Large intestine (tissue), 3 donors: ENCODE data around the gene RNF121. TPM values are rescaled to one million over a fixed set of nuclear protein-coding genes. Genes with fewer than 3 reads are reported as not detected.

Source experiments
- DNase-seq, 2 donors: peaks; one replicate each; pipeline versions ENCODE4 v3.0.0 to v3.0.0-alpha.2; 2013
- H3K27ac ChIP-seq: one replicate; pipeline ENCODE4 v1.5.1; 2013; ENCODE audit warnings: low read length
- H3K27me3 ChIP-seq: 2 replicates; pipeline ENCODE4 v1.6.1; 2013; ENCODE audit warnings: low read length; ENCODE audit not compliant: control insufficient read depth, insufficient read depth
- H3K36me3 ChIP-seq: 2 replicates; pipeline ENCODE4 v1.6.1; 2013; ENCODE audit warnings: low read length; ENCODE audit not compliant: control insufficient read depth, insufficient read depth
- H3K4me1 ChIP-seq: one replicate; pipeline ENCODE4 v1.6.1; 2013; ENCODE audit warnings: low read length; ENCODE audit not compliant: control insufficient read depth, insufficient read depth
- H3K4me3 ChIP-seq: one replicate; pipeline ENCODE4 v1.5.1; 2013; ENCODE audit warnings: low read length
- H3K9me3 ChIP-seq: one replicate; pipeline ENCODE4 v1.6.1; 2013; ENCODE audit warnings: mild to moderate bottlenecking, low read depth, low read length, moderate library complexity; ENCODE audit not compliant: control insufficient read depth
- WGBS: methylation state at CpG from one replicate; pipeline ENCODE4 v1.1.5; 2013; ENCODE audit warnings: low lambda C conversion rate; ENCODE audit not compliant: insufficient coverage; 5-methylcytosine and 5-hydroxymethylcytosine counted together
- polyA plus RNA-seq: library from polyadenylated mRNA; unstranded; fragments of 120-200 nt; gene quantifications from one replicate; pipeline ENCODE4 v1.2.1, GENCODE V29; 2013

The RNF121 gene
- polyA plus RNA-seq, 1 donor = 42.9 TPM

DNA sequence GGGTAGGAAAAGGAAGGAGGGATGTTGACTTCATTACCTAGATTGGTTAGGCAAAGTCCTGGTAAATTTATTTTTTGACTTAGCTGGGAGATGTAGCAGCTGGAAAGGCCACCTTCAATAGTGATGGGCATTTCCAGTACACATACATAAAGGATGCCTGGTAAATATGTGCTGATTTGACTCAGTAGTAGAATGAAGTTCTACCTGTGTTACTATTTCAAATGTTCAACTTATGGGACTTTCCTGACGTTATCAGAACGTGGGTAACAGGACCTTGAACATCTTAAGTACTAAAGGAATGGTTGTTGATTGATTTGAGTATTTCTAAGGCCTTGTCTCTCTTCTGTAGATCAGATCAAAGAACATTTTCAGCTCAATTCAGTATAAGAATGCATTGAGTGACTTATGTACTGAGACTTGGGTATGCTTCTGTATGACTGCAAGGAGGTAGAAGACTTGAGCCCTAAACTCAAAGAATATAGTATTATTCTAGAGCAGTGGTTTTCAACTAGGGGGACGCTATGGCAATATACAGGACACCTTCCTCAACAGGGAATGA lies 27.1 kb downstream of the RNF121 start:
- no peak overlapping the region for H3K4me3 ChIP-seq
- no peaks in the 10 kb centered on the region for H3K9me3 ChIP-seq
- WGBS = no CpG with 5 or more reads among the region's 3 CpGs
- H3K27me3 ChIP-seq = no peaks in the 10 kb centered on the region
- H3K36me3 ChIP-seq = peaks cover 13% of the 10 kb centered on the region
- no peak for DNase-seq
- peaks cover 5% of the 10 kb centered on the region for H3K4me1 ChIP-seq
- no peak overlapping the region for H3K27ac ChIP-seq

DNA sequence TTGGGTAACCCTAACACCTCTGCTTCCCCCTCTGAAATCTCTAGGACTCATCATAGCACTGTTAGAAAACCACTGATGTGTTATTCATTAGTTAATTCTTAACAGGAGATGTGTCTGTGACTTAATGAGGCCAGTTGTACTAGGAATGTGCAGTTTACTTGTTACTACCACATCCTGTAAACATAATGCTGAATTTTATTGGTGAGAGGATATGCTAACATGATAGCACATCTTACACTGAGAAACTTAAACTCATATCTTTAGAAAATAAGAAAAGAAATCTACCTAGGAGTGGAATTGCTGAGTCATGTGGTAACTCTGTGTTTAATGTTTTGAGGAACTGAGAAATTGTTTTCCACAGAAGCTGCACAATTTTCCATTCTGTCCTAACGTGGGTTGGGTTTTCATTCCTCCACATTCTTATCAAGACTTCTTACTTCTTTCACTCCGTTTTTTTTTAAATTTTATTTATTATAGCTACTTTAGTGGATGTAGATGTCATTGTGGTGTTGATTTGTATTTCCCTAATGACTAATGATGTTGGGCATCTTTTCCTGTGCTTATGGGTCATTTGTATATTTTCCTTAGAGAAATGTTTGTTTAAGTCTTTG lies 33.7 kb downstream of the RNF121 start:
- no peaks in the 10 kb centered on the region for H3K4me1 ChIP-seq
- no peak for DNase-seq
- no peak overlapping the region for H3K27ac ChIP-seq
- H3K4me3 ChIP-seq = no peak overlapping the region
- H3K9me3 ChIP-seq = no peaks in the 10 kb centered on the region
- WGBS = 75% methylated on average over 2 of the region's 2 CpGs
- H3K36me3 ChIP-seq = peaks cover 33% of the 10 kb centered on the region
- no peaks in the 10 kb centered on the region for H3K27me3 ChIP-seq

DNA sequence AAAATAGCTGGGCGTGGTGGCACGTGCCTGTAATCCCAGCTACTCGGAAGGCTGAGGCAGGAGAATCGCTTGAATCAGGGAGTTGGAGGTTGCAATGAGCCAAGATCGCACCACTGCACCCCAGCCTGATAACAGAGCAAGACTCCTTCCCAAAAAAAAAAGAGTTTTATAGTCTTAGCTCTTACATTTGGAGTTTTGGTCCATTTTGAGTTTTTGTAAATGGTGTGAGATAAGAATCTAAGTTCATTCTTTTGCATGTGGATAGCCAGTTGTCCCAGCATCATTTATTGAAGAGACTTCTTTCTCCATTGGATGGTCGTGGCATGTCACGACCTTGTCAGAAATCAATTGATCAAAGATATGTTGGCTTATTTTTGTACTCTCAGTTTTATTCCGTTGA lies 34.6 kb downstream of the RNF121 start:
- DNase-seq = no peak
- Histone ChIP-seq H3K36me3 (peaks cover 39% of the 10 kb centered on the region), H3K4me1 (no peaks in the 10 kb centered on the region), H3K4me3 (no peak overlapping the region), H3K27ac (no peak overlapping the region), H3K27me3 (no peaks in the 10 kb centered on the region), H3K9me3 (no peaks in the 10 kb centered on the region)
- 92% methylated on average over 2 of the region's 8 CpGs for WGBS

DNA sequence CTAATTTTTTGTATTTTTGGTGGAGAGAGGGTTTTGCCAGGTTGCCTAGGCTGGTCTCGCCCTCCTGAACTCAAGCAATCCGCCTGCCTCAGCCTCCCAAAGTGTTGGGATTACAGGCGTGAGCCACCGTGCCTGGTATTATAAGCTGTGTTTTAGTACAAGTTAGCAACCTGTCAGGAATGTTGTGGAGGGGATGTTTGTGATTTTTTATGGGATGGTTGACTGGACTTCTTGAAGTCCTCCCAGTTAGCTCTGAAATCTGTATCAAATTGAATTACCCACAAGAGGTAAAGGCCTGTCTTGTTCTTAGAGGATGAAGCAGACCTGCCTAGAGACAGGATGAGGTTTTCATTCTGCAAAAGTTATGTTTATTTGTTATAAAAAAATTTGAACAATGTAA lies 35.8 kb downstream of the RNF121 start:
- Histone ChIP-seq H3K27me3 (no peaks in the 10 kb centered on the region), H3K4me3 (no peak overlapping the region), H3K36me3 (peaks cover 42% of the 10 kb centered on the region), H3K4me1 (no peaks in the 10 kb centered on the region), H3K27ac (no peak overlapping the region), H3K9me3 (no peaks in the 10 kb centered on the region)
- WGBS = no CpG with 5 or more reads among the region's 4 CpGs
- no peak for DNase-seq

DNA sequence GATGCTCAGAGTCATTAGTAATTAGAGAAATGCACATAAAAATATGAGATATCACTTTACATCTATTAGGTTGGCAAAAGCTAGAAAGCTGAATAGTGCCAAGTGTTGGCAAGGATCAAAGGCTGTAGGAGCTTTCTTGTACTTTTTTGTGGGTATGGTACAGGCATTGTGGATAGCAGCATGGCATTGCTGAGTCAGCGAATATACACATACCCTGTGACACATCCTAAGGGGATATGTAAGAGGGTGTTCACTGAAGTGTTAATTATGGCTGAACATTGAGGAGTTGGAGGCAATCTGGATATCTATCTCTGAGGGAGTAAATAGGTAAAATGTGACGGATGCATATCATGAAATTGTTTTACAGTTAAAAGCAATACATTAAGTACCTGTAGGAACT lies 42.8 kb downstream of the RNF121 start:
- DNase-seq = no peak
- Histone ChIP-seq H3K27ac (no peak overlapping the region), H3K9me3 (no peaks in the 10 kb centered on the region), H3K4me3 (no peak overlapping the region), H3K36me3 (peaks cover 29% of the 10 kb centered on the region), H3K4me1 (no peaks in the 10 kb centered on the region), H3K27me3 (no peaks in the 10 kb centered on the region)
- WGBS = no CpG with 5 or more reads among the region's 2 CpGs

DNA sequence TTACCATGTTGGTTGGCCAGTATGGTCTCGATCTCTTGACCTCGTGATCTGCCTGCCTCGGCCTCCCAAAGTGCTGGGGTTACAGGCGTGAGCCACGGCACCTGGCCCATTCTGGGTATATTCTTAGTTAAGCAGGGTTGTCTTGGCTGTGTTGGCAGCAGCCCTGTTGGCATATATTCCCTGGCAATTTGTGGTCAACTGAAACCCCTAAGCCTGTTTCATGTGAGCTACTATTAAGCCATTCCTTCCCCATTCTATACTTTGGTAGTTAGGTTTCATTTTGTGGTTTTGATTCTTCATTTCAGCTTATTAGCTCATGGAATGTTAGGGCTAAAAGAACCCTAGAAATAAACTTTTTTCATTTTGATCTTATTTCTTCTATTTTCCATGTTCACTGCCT lies 47.7 kb downstream of the RNF121 start:
- Histone ChIP-seq H3K27ac (no peak overlapping the region), H3K4me1 (no peaks in the 10 kb centered on the region), H3K36me3 (peaks cover 23% of the 10 kb centered on the region), H3K4me3 (no peak overlapping the region), H3K27me3 (no peaks in the 10 kb centered on the region), H3K9me3 (no peaks in the 10 kb centered on the region)
- no CpG with 5 or more reads among the region's 5 CpGs for WGBS
- no peak for DNase-seq

DNA sequence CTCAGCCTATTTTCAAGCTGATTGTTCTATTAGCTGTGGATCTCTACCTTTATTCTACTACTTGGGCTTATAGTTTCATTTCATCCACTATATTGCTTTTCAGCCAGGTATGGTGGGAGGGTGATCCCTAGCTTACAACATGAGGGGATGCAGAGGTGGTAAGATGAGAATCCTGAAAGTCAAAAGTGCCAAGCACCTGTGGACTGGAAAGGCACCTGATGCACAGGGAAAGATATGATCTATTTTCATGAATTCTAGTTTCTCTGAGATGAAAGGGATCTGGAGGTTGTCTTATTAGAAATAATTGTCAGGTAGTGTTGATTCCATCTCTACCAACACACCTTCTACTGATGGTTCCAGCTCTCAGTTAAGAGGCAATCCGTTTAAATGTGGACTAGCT lies 48.2 kb downstream of the RNF121 start:
- Histone ChIP-seq H3K27ac (no peak overlapping the region), H3K4me1 (no peaks in the 10 kb centered on the region), H3K4me3 (no peak overlapping the region), H3K36me3 (peaks cover 20% of the 10 kb centered on the region), H3K27me3 (no peaks in the 10 kb centered on the region), H3K9me3 (no peaks in the 10 kb centered on the region)
- WGBS = no CpG with 5 or more reads among the region's 1 CpG
- DNase-seq = no peak

DNA sequence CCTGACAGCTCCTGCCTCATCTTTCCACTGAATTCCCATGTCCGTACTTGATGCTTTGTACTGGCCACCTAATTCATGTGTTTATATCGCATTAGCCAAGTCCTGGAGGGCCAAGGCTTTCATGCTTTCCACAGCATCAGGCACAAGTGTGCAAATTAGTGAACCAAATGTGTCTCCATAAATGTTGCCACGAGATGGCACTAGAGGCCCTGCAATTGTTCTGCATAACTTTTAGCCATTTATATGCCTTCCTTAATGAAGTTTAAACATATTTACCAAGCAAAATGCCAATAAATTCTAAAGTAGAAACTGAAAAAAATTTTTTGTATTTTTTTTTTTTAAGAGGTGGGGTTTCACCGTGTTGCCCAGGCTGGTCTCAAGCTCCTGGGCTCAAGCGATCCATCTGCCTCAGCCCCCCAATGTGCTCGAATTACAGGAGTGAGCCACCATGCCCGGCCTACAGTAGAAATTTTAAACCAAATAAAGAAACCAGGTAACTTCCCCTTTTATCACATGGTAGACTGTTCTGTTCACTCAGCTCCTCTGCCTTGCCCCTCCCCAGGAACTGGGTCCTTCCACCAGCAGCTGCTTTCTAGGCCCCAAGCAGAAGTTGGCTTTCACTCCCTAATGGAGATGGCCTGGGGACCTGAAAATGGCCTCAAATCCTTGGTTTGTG lies 49.0 kb downstream of the RNF121 start:
- DNase-seq = peak in 1 of 2 donors; percentile 22
- Histone ChIP-seq H3K27me3 (no peaks in the 10 kb centered on the region), H3K4me1 (no peaks in the 10 kb centered on the region), H3K4me3 (no peak overlapping the region), H3K36me3 (peaks cover 20% of the 10 kb centered on the region), H3K27ac (no peak overlapping the region), H3K9me3 (no peaks in the 10 kb centered on the region)
- WGBS = no CpG with 5 or more reads among the region's 7 CpGs

DNA sequence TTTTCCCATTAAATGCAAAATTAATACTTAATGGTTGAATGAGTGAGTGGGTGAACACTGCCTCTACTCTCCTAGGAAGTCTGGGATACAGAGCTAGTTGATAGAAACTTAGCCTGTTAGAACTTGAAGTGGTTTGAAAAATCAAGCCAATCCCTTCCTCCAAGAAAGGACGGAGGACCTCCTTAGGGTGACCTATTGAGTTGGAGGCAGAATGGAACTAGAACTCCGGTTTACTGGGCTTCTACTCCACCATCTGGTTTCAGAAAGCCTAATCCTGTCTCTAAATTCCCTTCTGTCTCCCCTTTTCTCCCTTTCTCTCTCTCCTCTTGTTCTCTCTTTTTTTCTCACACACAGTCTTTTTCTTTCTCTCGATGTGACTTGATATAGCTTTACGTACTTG lies 50.2 kb downstream of the RNF121 start:
- H3K27me3 ChIP-seq = no peaks in the 10 kb centered on the region
- no peaks in the 10 kb centered on the region for H3K4me1 ChIP-seq
- no peaks in the 10 kb centered on the region for H3K9me3 ChIP-seq
- 95% methylated on average over 3 of the region's 4 CpGs for WGBS
- H3K36me3 ChIP-seq = peaks cover 27% of the 10 kb centered on the region
- no peak overlapping the region for H3K4me3 ChIP-seq
- no peak for DNase-seq
- H3K27ac ChIP-seq = no peak overlapping the region

DNA sequence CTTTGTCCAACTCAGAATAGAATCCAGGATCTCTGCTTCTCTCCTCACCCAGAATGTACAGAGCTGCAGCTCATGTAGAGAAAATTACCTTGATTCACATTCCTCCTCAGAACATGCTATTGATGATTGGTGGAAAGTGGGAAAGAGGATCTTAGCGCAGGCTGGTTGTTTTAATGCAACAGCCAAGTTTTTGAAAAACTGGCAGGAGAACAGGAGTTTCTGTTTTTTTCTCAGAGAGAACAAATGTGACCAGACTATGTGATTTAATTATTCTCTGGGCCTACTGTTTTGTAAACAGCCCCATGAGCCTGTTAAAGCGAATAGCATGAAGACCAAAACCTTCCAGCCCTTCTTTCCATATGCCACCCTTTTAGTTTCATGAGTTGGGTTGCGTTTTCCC lies 50.8 kb downstream of the RNF121 start:
- Histone ChIP-seq H3K4me3 (no peak overlapping the region), H3K36me3 (peaks cover 28% of the 10 kb centered on the region), H3K27ac (no peak overlapping the region), H3K27me3 (no peaks in the 10 kb centered on the region), H3K4me1 (no peaks in the 10 kb centered on the region), H3K9me3 (no peaks in the 10 kb centered on the region)
- no peak for DNase-seq
- WGBS = 100% methylated on average over 2 of the region's 3 CpGs

DNA sequence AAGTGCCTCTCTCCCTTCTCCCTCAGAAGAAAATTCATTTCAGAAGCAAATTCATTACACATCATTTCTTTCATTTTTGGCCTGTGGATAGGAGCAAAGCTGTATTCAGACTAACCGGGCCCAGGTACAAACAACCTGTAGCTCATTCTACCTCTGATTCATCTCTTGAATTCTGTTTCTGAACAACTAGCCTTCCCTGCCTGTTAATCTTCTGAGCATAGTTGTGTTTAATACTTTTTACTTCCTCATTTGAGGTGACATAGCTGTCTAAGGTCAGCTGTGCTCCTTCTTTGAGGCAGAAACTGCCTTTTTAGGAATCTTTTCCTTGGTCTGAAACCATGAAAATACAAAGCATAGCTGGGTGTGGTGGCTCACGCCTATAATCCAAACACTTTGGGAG lies 57.3 kb downstream of the RNF121 start:
- Histone ChIP-seq H3K27ac (no peak overlapping the region), H3K4me1 (no peaks in the 10 kb centered on the region), H3K27me3 (no peaks in the 10 kb centered on the region), H3K9me3 (no peaks in the 10 kb centered on the region), H3K4me3 (no peak overlapping the region), H3K36me3 (peaks cover 43% of the 10 kb centered on the region)
- no peak for DNase-seq
- WGBS = 100% methylated on average over 1 of the region's 2 CpGs
